A673 (cell line): ENCODE data around the gene ALG9. TPM values are rescaled to one million over a fixed set of nuclear protein-coding genes. Genes with fewer than 3 reads are reported as not detected.
A peak's percentile ranks its signal among the peaks of the same experiment; 100 is the strongest.

ENCODE experiments used
- Bru-seq: library from RNA; stranded (reverse); fragments of 400-500 nt; gene quantifications from one replicate; lab custom pipeline; 2021; lab: Mats Ljungman, UMichigan
- BruChase-seq, 2 experiments: library from RNA; stranded (reverse); fragments of 400-500 nt; gene quantifications; one replicate each; lab custom pipeline; 2021; lab: Mats Ljungman, UMichigan
- BruUV-seq: library from RNA; stranded (reverse); fragments of 400-500 nt; replicated peaks from 2 replicates; lab custom pipeline; 2021; lab: Mats Ljungman, UMichigan
- CTCF ChIA-PET: fragments of 300-600 bp; sonication (Branson Sonifier 250); formaldehyde crosslinking; loops from one replicate; lab custom pipeline; 2022; ENCODE audit warnings: antibody characterized with exemption; lab: Charles Lee
- POLR2A ChIA-PET: fragments of 300-600 bp; sonication (Branson Sonifier 250); formaldehyde crosslinking; loops from one replicate; lab custom pipeline; 2022; ENCODE audit warnings: antibody characterized with exemption; ENCODE audit not compliant: low non-redundant PET; lab: Charles Lee
- DNase-seq: peaks from one replicate; pipeline ENCODE4 v3.0.0-alpha.2; 2015; ENCODE audit warnings: low spot score
- H3K27ac ChIP-seq: fragments of 200-600 bp; sonication (generic); 2 replicates; pipeline ENCODE4 v1.5.1; 2016; ENCODE audit warnings: mixed run types, low read depth, mild to moderate bottlenecking, mixed read lengths, antibody characterized with exemption, low read length; ENCODE audit not compliant: poor library complexity, severe bottlenecking
- H3K27me3 ChIP-seq: fragments of 200-600 bp; sonication (generic); replicated peaks from 2 replicates; pipeline ENCODE4 v1.6.1; 2017; ENCODE audit warnings: mixed run types, low read depth, mild to moderate bottlenecking, mixed read lengths, antibody characterized with exemption, low read length; ENCODE audit not compliant: insufficient read depth, poor library complexity
- H3K36me3 ChIP-seq: fragments of 200-600 bp; sonication (generic); 2 replicates; pipeline ENCODE4 v1.6.1; 2016; ENCODE audit warnings: mixed run types, mild to moderate bottlenecking, mixed read lengths, antibody characterized with exemption, low read length; ENCODE audit not compliant: insufficient read depth, poor library complexity, severe bottlenecking
- H3K4me1 ChIP-seq: fragments of 200-600 bp; sonication (generic); 2 replicates; pipeline ENCODE4 v1.6.1; 2017; ENCODE audit warnings: mixed run types, mild to moderate bottlenecking, mixed read lengths, antibody characterized with exemption, low read length; ENCODE audit not compliant: insufficient read depth, poor library complexity, severe bottlenecking
- H3K4me3 ChIP-seq: fragments of 200-600 bp; sonication (generic); 2 replicates; pipeline ENCODE4 v1.5.1; 2016; ENCODE audit warnings: low read depth, mixed run types, mild to moderate bottlenecking, mixed read lengths, low read length; ENCODE audit not compliant: poor library complexity, severe bottlenecking
- H3K9me3 ChIP-seq: fragments of 200-600 bp; sonication (generic); 2 replicates; pipeline ENCODE4 v1.6.1; 2016; ENCODE audit warnings: mixed run types, low read depth, mild to moderate bottlenecking, mixed read lengths, antibody characterized with exemption, low read length; ENCODE audit not compliant: poor library complexity, severe bottlenecking
- EZH2 ChIP-seq: fragments of 200-600 bp; sonication (generic); IDR thresholded peaks from 2 replicates; pipeline ENCODE4 v1.6.1; 2017; ENCODE audit warnings: borderline replicate concordance, low read depth, mild to moderate bottlenecking, mixed read lengths, antibody characterized with exemption, low read length; ENCODE audit not compliant: poor library complexity, severe bottlenecking
- intact Hi-C: fragments of 100-400 bp; cut with micrococcal nuclease; formaldehyde crosslinking; loops from one replicate; pipeline ENCODE4 v1.10.0; 2022; ENCODE audit not compliant: unreplicated experiment
- long read RNA-seq: library from polyadenylated mRNA; stranded (forward); transcript quantifications from one replicate; pipeline ENCODE4 v2.0.0, GENCODE V29; 2022
- total RNA-seq: library from RNA; stranded (reverse); gene quantifications from 2 replicates; pipeline ENCODE4 v1.2.3, GENCODE V29; 2021
- TF ChIP-seq, protein P1 (sequence below): fragments of 300-800, 200-600 bp; sonication (generic); conservative IDR thresholded peaks from 2 replicates; pipeline ENCODE4 v1.5.1; 2017; ENCODE audit warnings: low read depth, mild to moderate bottlenecking, antibody characterized with exemption, low read length, moderate library complexity, mixed read lengths

The ALG9 gene, protein sequence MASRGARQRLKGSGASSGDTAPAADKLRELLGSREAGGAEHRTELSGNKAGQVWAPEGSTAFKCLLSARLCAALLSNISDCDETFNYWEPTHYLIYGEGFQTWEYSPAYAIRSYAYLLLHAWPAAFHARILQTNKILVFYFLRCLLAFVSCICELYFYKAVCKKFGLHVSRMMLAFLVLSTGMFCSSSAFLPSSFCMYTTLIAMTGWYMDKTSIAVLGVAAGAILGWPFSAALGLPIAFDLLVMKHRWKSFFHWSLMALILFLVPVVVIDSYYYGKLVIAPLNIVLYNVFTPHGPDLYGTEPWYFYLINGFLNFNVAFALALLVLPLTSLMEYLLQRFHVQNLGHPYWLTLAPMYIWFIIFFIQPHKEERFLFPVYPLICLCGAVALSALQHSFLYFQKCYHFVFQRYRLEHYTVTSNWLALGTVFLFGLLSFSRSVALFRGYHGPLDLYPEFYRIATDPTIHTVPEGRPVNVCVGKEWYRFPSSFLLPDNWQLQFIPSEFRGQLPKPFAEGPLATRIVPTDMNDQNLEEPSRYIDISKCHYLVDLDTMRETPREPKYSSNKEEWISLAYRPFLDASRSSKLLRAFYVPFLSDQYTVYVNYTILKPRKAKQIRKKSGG
- total RNA-seq (56.8 and 61.0 TPM in 2 replicates), Bru-seq, nascent RNA (percentile 70 among the genes with signal in this experiment), BruChase-seq, experiment 1, labeled RNA remaining after a 2-hour chase (percentile 61 among the genes with signal in this experiment), BruChase-seq, experiment 2, labeled RNA remaining after a 6-hour chase (percentile 82 among the genes with signal in this experiment)
- long read RNA-seq, transcript ALG9-214 (15 exons, 2,028 nt): major isoform, 36 of 86 reads
- long read RNA-seq, transcript ALG9-215 (15 exons, 2,069 nt): minor isoform, 18 of 86 reads
- long read RNA-seq, partial matches to known transcripts: 2 of 86 reads
- long read RNA-seq, other reads (novel, unspliced or antisense): 25 of 86 reads

DNA sequence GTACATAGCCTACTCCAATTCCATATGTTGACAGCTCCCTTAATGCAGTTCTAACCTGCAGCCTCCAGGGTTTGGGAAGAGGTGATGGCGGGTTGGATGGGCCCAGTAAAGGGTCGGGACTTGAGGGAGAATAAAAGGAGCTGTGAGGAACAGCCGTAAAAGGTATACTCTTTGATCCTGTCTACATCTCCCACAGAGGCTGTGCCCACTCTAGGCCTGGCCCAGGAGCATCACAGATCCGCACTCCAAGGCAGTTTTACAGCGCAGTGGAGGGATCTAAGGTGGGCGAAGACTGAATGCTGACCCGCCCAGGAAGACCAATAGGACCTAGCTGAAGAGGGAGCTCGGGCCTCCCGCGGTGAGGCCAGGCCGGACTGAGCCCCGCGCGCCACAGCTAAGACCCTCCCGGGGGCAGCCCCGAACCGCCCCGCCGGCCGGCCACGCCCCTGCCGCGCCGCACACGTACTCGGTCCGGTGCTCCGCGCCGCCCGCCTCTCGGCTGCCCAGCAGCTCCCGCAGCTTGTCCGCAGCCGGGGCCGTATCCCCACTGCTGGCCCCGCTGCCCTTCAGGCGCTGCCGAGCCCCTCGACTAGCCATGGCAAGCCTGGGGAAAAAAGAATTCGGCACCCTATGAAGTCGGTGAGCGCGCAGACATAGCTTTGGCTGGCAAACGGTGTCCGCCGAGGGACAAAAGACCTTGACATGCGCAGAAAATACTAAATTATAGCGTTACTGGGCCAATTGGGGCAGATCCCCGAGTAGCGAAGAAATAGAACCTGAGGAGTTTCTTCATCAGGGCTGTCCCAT lies at the start of gene ALG9:
Gene ALG9, minus strand, starts transcription at position 696 of the 807 bp plus-strand sequence. Its CDS starts 99 bp downstream, at position 597.
- intact Hi-C loops: loop anchor here (10.0 kb wide), 3 partner anchors 154 to 414 kb away; partner anchors contain the start of genes BCO2 and DLAT

DNA sequence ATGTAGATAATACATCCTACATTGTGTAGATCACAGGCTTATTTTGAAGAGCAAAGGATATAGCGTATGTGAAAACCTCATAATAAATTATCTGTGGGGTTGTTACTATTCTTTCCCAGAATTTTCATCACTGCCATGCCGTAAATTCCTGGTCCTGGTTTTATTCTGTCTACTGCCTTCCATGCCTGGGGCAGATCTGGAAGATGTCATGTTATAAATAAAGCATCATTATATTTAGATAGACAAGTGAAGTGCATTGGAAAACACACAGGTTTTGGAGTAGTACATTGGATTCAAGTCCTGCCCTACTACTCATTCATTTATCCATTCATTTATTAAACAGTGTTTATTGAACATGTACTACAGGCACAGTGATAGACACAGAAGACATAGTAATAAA lies 49.5 kb upstream of the ALG9 start:
- DNase-seq: no peak
- no TSS peak for BruUV-seq
- CTCF ChIA-PET: interaction anchor here (0.5 kb wide), 1 partner anchor 20 kb away, joined by 5 read pairs; no protein-coding TSS in a partner anchor

More for the DNA sequence above, at the start of gene ALG9:
- Histone ChIP-seq H3K27ac (peak within 1 kb of the TSS; percentile 78), H3K4me1 (peaks cover 7% of the 10 kb centered on the region), H3K4me3 (peak within 1 kb of the TSS; percentile 78), H3K36me3 (peaks cover 23% of the 10 kb centered on the region), H3K9me3 (no peaks in the 10 kb centered on the region), H3K27me3 (no peaks in the 10 kb centered on the region)
- TF ChIP-seq EZH2: no peak
- TF ChIP-seq, protein P1, sequence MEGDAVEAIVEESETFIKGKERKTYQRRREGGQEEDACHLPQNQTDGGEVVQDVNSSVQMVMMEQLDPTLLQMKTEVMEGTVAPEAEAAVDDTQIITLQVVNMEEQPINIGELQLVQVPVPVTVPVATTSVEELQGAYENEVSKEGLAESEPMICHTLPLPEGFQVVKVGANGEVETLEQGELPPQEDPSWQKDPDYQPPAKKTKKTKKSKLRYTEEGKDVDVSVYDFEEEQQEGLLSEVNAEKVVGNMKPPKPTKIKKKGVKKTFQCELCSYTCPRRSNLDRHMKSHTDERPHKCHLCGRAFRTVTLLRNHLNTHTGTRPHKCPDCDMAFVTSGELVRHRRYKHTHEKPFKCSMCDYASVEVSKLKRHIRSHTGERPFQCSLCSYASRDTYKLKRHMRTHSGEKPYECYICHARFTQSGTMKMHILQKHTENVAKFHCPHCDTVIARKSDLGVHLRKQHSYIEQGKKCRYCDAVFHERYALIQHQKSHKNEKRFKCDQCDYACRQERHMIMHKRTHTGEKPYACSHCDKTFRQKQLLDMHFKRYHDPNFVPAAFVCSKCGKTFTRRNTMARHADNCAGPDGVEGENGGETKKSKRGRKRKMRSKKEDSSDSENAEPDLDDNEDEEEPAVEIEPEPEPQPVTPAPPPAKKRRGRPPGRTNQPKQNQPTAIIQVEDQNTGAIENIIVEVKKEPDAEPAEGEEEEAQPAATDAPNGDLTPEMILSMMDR: peak; percentile 30; the same call in 1 of the 2 replicates
- peak; percentile 88 for DNase-seq
- CTCF ChIA-PET: interaction anchor here (0.5 kb wide), 2 partner anchors 66 to 93 kb away, joined by 3 to 6 read pairs; partner anchors contain the start of gene DIXDC1
- POLR2A ChIA-PET: interaction anchor here (0.6 kb wide), 1 partner anchor 54 kb away, joined by 5 read pairs; no protein-coding TSS in a partner anchor
- BruUV-seq: no TSS peak

More for the DNA sequence above, 49.5 kb upstream of the ALG9 start:
- Histone ChIP-seq H3K27me3 (no peaks in the 10 kb centered on the region), H3K27ac (peak overlapping the region; percentile 14), H3K36me3 (no peaks in the 10 kb centered on the region), H3K4me3 (no peak overlapping the region), H3K4me1 (peaks cover 49% of the 10 kb centered on the region), H3K9me3 (no peaks in the 10 kb centered on the region)
- POLR2A ChIA-PET: no interaction called here
- TF ChIP-seq EZH2: no peak
- TF ChIP-seq, protein P1: no peak
- intact Hi-C loops: no loop called here
